Activated CD8-positive, alpha-beta T cell treated with anti-CD3 and anti-CD28 coated beads for 36 hours (primary cell): Measurements from ENCODE around the gene POU2F2. TPM values are rescaled to one million over a fixed set of nuclear protein-coding genes. Genes with fewer than 3 reads are reported as not detected.

ENCODE experiments used
- ATAC-seq: fragments of 200-7000 bp; cut with Tn5 transposase; one replicate; pipeline ENCODE4 v1.10.0; 2021; ENCODE audit warnings: mild to moderate bottlenecking, moderate library complexity
- CTCF ChIA-PET: fragments of 350-600 bp; sonication (Branson Sonifier 250); formaldehyde crosslinking; loops from one replicate; lab custom pipeline; 2021; ENCODE audit warnings: antibody characterized with exemption; lab: Charles Lee
- POLR2A ChIA-PET: fragments of 350-600 bp; sonication (Branson Sonifier 250); formaldehyde crosslinking; loops from one replicate; lab custom pipeline; 2021; ENCODE audit warnings: antibody characterized with exemption; lab: Charles Lee
- DNase-seq: peaks from one replicate; pipeline ENCODE4 v3.0.0-alpha.2; 2020
- H3K27ac Mint-ChIP-seq: one replicate; pipeline ENCODE4 v1.8.0; 2021; ENCODE audit warnings: mild to moderate bottlenecking, mixed read lengths
- H3K27me3 Mint-ChIP-seq: one replicate; pipeline ENCODE4 v1.8.0; 2021; ENCODE audit warnings: mixed read lengths
- H3K36me3 Mint-ChIP-seq: one replicate; pipeline ENCODE4 v1.8.0; 2021; ENCODE audit warnings: low read depth, mixed read lengths
- H3K4me1 Mint-ChIP-seq: one replicate; pipeline ENCODE4 v1.8.0; 2021; ENCODE audit warnings: low read depth, mixed read lengths
- H3K4me3 Mint-ChIP-seq: one replicate; pipeline ENCODE4 v1.8.0; 2021; ENCODE audit warnings: mild to moderate bottlenecking, moderate library complexity, mixed read lengths
- H3K9me3 Mint-ChIP-seq: one replicate; pipeline ENCODE4 v1.8.0; 2021; ENCODE audit warnings: mixed read lengths
- intact Hi-C: fragments of 100-400 bp; cut with micrococcal nuclease; formaldehyde crosslinking; loops from one replicate; pipeline ENCODE4 v1.10.0; 2022
- microRNA-seq: library from miRNA; unstranded; fragments of <30 nt; microRNA quantifications from one replicate; pipeline ENCODE4 v1.2.0, GENCODE V29; 2022; ENCODE audit warnings: borderline microRNAs expressed, borderline replicate concordance
- total RNA-seq, 2 experiments: library from RNA; stranded (reverse); gene quantifications; one replicate each; pipeline ENCODE4 v1.2.3, GENCODE V29; 2021
- TF ChIP-seq, protein P1 (sequence below): fragments of 200-600 bp; IDR thresholded peaks from one replicate; pipeline ENCODE4 v1.8.0; 2022; ENCODE audit warnings: antibody characterized with exemption, mild to moderate bottlenecking

The POU2F2 gene
- total RNA-seq, 2 experiments from 2014 or later: 37.7 to 40.7 TPM

- Mint-ChIP-seq H3K4me1 (peaks cover 3% of the 10 kb centered on the region), H3K4me3 (no peak overlapping the region), H3K27me3 (no peaks in the 10 kb centered on the region), H3K36me3 (no peaks in the 10 kb centered on the region), H3K27ac (no peak overlapping the region), H3K9me3 (no peaks in the 10 kb centered on the region)
- TF ChIP-seq, protein P1, sequence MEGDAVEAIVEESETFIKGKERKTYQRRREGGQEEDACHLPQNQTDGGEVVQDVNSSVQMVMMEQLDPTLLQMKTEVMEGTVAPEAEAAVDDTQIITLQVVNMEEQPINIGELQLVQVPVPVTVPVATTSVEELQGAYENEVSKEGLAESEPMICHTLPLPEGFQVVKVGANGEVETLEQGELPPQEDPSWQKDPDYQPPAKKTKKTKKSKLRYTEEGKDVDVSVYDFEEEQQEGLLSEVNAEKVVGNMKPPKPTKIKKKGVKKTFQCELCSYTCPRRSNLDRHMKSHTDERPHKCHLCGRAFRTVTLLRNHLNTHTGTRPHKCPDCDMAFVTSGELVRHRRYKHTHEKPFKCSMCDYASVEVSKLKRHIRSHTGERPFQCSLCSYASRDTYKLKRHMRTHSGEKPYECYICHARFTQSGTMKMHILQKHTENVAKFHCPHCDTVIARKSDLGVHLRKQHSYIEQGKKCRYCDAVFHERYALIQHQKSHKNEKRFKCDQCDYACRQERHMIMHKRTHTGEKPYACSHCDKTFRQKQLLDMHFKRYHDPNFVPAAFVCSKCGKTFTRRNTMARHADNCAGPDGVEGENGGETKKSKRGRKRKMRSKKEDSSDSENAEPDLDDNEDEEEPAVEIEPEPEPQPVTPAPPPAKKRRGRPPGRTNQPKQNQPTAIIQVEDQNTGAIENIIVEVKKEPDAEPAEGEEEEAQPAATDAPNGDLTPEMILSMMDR: no peak
- intact Hi-C loops: no loop called here
- POLR2A ChIA-PET: interaction anchor here (0.9 kb wide), 1 partner anchor 12 kb away, joined by 3 read pairs; no protein-coding TSS in a partner anchor
- CTCF ChIA-PET: interaction anchor here (1.7 kb wide), 1 partner anchor 9 kb away, joined by 12 read pairs; no protein-coding TSS in a partner anchor
- ATAC-seq: no peak
- DNase-seq: no peak
These were observed 94.6 kb downstream of the POU2F2 start for GRCh38 chr19:42037649-42038048.

Small RNA genes lying within 50 kb of the gene (microRNA-seq; reads per million reads assigned to microRNA genes)
- gene MIR4323: not detected

Other genes with a start within 250 kb of the POU2F2 start
- 100 to 1,000 TPM; 307 to 308 TPM for gene ARHGEF1, start 249.3 kb downstream of the POU2F2 start, total RNA-seq
- gene ERFL, start 204.0 kb downstream of the POU2F2 start, total RNA-seq: 1 to 10 TPM; 1.5 to 1.6 TPM
- 10 to 100 TPM; 49.6 to 52.4 TPM for gene RABAC1, start 173.1 kb downstream of the POU2F2 start, total RNA-seq
- gene ATP1A3, start 138.2 kb downstream of the POU2F2 start, total RNA-seq: 1 to 10 TPM; 5.5 to 5.9 TPM
- gene GRIK5, start 62.2 kb downstream of the POU2F2 start, total RNA-seq: under 1 TPM; 0.63 to 0.95 TPM
- 10 to 100 TPM; 12.4 to 12.8 TPM for gene ZNF574, start 56.3 kb downstream of the POU2F2 start, total RNA-seq
- 10 to 100 TPM; 21.7 to 22.5 TPM for gene DEDD2, start 85.2 kb upstream of the POU2F2 start, total RNA-seq
- gene ZNF526, start 87.9 kb upstream of the POU2F2 start, total RNA-seq: 10 to 100 TPM; 12.0 to 12.3 TPM
- gene GSK3A, start 110.2 kb upstream of the POU2F2 start, total RNA-seq: 10 to 100 TPM; 30.5 to 31.7 TPM
- 10 to 100 TPM; 60.0 to 69.2 TPM for gene ERF, start 122.7 kb upstream of the POU2F2 start, total RNA-seq
- 10 to 100 TPM; 60.7 to 65.6 TPM for gene CIC, start 136.8 kb upstream of the POU2F2 start, total RNA-seq
- gene PRR19, start 169.7 kb upstream of the POU2F2 start, total RNA-seq: under 1 TPM; 0.38 to 0.49 TPM
- gene PAFAH1B3, start 170.2 kb upstream of the POU2F2 start, total RNA-seq: 10 to 100 TPM; 39.1 to 42.4 TPM
- 1 to 10 TPM; 3.0 to 3.2 TPM for gene TMEM145, start 180.9 kb upstream of the POU2F2 start, total RNA-seq
- 1 to 10 TPM; 7.0 to 8.0 TPM for gene MEGF8, start 193.2 kb upstream of the POU2F2 start, total RNA-seq